ENCODE results near the gene DSTYK. TPM values are rescaled to one million over a fixed set of nuclear protein-coding genes. Genes with fewer than 3 reads are reported as not detected.

DSTYK gene
- total and polyA plus RNA-seq, 11 donors: 3.2 to 10.1 (median 6.3) TPM

- peaks cover 0 to 36% (median 26%) of the 10 kb centered on the region in 12 donors for H3K4me1 ChIP-seq
- no peak overlapping the region for H3K4me3 ChIP-seq
- no peaks in the 10 kb centered on the region for H3K27me3 ChIP-seq
- no peak for TF ChIP-seq CTCF (IDR thresholded peaks at IDR 0.05)
- no peak for TF ChIP-seq POLR2A (IDR thresholded peaks at IDR 0.05)
- whole genome bisulfite sequencing, 4 donors: 93 to 95% (median 94%) methylated on average over 2 of the region's 2 CpGs
- no peak overlapping the region for H3K27ac ChIP-seq
- ATAC-seq: no peak
- intact Hi-C loops (cut with DNase I): no loop called here
- H3K9me3 ChIP-seq: no peaks in the 10 kb centered on the region
- H3K36me3 ChIP-seq: peaks cover 0 to 12% (median 5%) of the 10 kb centered on the region in 9 donors
- no peak for DNase-seq
These were observed 31.7 kb downstream of the DSTYK start for GRCh38 chr1:205179842-205180241.

GRCh38 chr1:205172729-205173366 is 38.7 kb downstream of the DSTYK start:
- no peak for ATAC-seq
- Histone ChIP-seq H3K27me3 (no peaks in the 10 kb centered on the region), H3K4me1 (peaks cover 0 to 17% (median 8%) of the 10 kb centered on the region in 12 donors), H3K27ac (no peak overlapping the region), H3K36me3 (peaks cover 0 to 51% (median 29%) of the 10 kb centered on the region in 9 donors), H3K4me3 (no peak overlapping the region), H3K9me3 (no peaks in the 10 kb centered on the region)
- intact Hi-C loops (cut with DNase I): no loop called here
- no peak for TF ChIP-seq CTCF (IDR thresholded peaks at IDR 0.05)
- WGBS, 4 donors: 93 to 95% (median 94%) methylated on average over 4 of the region's 4 CpGs
- no peak for DNase-seq

DNA sequence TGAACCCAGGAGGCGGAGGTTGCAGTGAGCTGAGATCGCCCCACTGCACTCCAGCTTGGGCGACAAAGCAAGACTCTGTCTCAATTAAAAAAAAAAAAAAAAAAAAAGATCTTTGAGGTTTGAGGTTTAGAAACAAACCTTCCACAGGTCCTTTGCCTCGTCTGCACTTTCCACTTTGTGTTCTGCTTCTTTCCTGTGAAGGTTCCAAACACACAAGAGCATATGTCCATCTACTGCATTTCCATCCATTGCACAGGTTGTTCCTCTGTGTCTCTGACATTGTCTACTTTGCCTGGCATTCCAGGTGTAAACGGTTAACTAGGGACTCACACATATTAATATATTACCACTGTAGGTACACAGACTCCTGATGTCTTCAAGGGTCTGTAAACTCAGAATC is 40.1 kb downstream of the DSTYK start:
- Histone ChIP-seq H3K4me1 (peaks cover 0 to 17% (median 8%) of the 10 kb centered on the region in 12 donors), H3K27ac (no peak overlapping the region), H3K36me3 (peaks cover 0 to 61% (median 39%) of the 10 kb centered on the region in 9 donors), H3K4me3 (no peak overlapping the region), H3K27me3 (no peaks in the 10 kb centered on the region), H3K9me3 (no peaks in the 10 kb centered on the region)
- intact Hi-C loops (cut with DNase I): no loop called here
- DNase-seq: no peak
- no peak for TF ChIP-seq POLR2A (IDR thresholded peaks at IDR 0.05)
- no peak for TF ChIP-seq CTCF (IDR thresholded peaks at IDR 0.05)
- WGBS, 4 donors: 88 to 94% (median 93%) methylated on average over 5 of the region's 5 CpGs
- no peak for ATAC-seq

DNA sequence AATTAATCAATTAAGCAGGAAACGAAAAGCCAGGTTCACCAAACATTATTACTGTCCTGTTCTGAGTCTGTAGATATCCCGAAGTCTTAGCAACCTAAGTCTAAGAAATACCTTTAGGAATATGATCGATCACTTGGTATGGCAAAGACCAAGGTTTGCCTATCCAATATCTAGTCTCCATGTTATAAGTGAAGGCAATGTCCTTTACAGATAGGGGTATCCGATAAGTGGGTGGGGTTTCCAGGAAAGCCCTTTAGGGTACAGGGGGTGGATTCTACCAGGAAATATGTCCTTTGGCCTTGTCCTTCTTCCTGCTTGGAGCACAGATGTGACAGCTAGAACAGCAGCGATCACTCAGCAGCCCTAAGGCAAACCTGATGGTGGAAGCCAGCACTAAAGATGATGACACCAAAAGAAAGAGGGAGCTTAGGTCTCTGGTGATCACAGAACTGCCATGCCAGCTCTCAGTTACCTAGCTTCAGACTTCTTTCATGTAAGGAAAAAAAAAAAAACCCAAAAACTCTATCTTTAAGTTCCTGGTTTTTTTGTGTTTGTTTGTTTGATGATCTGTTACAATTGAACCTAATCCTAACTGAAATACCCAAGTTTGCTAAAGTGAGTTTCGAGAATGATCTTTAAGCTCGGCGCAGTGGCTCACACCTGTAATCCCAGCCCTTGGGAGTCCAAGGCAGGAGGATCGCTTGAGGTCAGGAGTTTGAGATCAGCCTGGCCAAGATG is 40.8 kb downstream of the DSTYK start:
- H3K27me3 ChIP-seq: no peaks in the 10 kb centered on the region
- peaks cover 0 to 12% (median 6%) of the 10 kb centered on the region in 12 donors for H3K4me1 ChIP-seq
- intact Hi-C loops (cut with DNase I): no loop called here
- 84 to 96% (median 87%) methylated on average over 9 of the region's 9 CpGs for WGBS, 4 donors
- DNase-seq: no peak
- peaks cover 0 to 66% (median 41%) of the 10 kb centered on the region in 9 donors for H3K36me3 ChIP-seq
- no peak overlapping the region for H3K27ac ChIP-seq
- no peak overlapping the region for H3K4me3 ChIP-seq
- TF ChIP-seq POLR2A (IDR thresholded peaks at IDR 0.05): no peak
- no peak for TF ChIP-seq CTCF (IDR thresholded peaks at IDR 0.05)
- no peaks in the 10 kb centered on the region for H3K9me3 ChIP-seq
- no peak for ATAC-seq

Measured in heart left ventricle (tissue), 16 donors.